ENCODE results near the gene RAE1. TPM values are rescaled to one million over a fixed set of nuclear protein-coding genes. Genes with fewer than 3 reads are reported as not detected.
"Not testable (repeated sequence)": the region's sequence is repeated elsewhere in the genome, so short reads cannot be mapped to it uniquely, and the experiment has no call there.

Gene RAE1
- total RNA-seq, 3 donors from 2014 or later: 13.8 to 26.9 (median 17.4) TPM

GRCh38 chr20:57415771-57416170 lies 64.7 kb downstream of the RAE1 start:
- no peak overlapping the region for H3K27ac ChIP-seq
- peaks cover 0 to 5% of the 10 kb centered on the region in 2 donors for H3K27me3 ChIP-seq

DNA sequence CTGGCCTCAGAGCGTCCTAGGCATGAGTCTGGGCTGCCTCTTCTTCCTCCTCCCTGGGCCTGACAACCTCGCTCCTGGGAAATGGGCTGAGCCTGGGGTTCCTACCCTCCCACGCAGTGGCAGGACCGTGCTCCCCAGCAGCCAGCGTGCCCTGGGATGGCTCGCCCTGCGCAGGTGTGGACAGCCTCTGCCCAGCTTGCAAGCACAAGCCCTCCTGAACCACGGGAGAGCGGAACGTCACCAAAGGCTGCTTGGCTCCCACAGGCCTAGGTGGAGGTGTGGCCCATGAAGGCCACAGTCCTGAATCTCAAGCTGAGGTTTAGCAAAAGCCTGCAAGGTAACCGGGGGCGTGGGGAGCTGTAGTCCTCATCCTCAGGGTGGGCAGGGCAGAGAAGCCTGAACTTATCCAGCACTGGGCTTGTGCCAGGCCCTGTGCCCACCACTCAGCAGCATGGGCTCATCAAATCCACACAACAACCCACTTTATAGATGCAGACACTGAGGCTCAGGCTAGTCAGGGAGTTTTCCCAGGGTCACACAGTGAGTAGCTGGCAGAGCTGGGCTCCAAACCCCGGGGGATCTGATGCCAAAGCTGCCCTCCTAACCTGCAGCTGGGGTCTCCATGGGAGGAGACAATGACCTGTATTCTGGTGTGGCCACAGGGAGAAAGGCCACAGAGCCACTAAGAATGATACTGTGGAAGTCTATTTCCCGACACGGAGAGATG lies 65.4 kb downstream of the RAE1 start:
- no peak overlapping the region for H3K27ac ChIP-seq
- intact Hi-C loops (cut with DNase I; ENCODE audit: low total_unique reads): no loop called here
- DNase-seq (ENCODE audit: low spot score in 2 of 2): no peak
- H3K27me3 ChIP-seq: peaks cover 0 to 5% of the 10 kb centered on the region in 2 donors
- TF ChIP-seq POLR2A (IDR thresholded peaks at IDR 0.05): no peak
- TF ChIP-seq POLR2AphosphoS5 (IDR thresholded peaks at IDR 0.05): no peak
- TF ChIP-seq CTCF (IDR thresholded peaks at IDR 0.05): no peak
- no peaks in the 10 kb centered on the region for H3K9me3 ChIP-seq
- no peak overlapping the region for H3K4me3 ChIP-seq
- H3K36me3 ChIP-seq: no peaks in the 10 kb centered on the region
- no peaks in the 10 kb centered on the region for H3K4me1 ChIP-seq

More at GRCh38 chr20:57415771-57416170, 64.7 kb downstream of the RAE1 start:
- no peaks in the 10 kb centered on the region for H3K36me3 ChIP-seq
- H3K9me3 ChIP-seq: no peaks in the 10 kb centered on the region
- intact Hi-C loops (cut with DNase I; ENCODE audit: low total_unique reads): no loop called here
- no peak for DNase-seq (ENCODE audit: low spot score in 2 of 2)
- no peaks in the 10 kb centered on the region for H3K4me1 ChIP-seq
- TF ChIP-seq CTCF (IDR thresholded peaks at IDR 0.05) (no peak), POLR2A (IDR thresholded peaks at IDR 0.05) (no peak), POLR2AphosphoS5 (IDR thresholded peaks at IDR 0.05) (no peak)
- H3K4me3 ChIP-seq: no peak overlapping the region

DNA sequence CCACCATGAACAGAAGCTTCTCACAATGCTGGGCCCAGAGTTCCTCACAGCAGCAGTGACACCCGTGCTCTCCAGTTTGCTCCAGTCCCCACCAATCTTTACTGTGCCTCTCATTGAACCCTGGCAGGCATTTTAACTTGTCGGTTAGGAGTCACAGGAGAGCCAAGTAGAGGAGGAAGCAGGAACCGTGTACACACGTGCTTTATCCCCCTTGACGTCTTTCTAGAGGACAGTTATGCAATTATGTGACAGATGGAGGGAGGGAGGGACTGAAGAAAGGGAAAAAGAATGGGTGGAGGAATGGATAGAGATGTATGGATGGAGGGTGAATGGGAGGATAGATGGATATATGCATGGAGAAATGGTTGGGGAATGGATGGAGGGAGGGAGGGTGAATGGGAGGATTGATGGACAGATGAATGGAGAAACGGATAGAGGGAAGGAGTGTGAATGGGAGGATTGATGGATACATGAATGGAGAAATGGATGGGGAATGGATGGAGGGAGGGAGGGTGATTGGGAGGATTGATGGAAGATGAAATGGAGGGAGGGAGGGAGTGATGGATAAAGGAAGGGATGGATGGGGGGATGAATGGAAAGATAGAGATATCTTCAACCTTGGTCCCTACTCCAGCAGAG lies 66.1 kb downstream of the RAE1 start:
- Histone ChIP-seq H3K36me3 (no peaks in the 10 kb centered on the region), H3K27me3 (peaks cover 0 to 5% of the 10 kb centered on the region in 2 donors), H3K4me3 (no peak overlapping the region), H3K4me1 (no peaks in the 10 kb centered on the region), H3K27ac (no peak overlapping the region), H3K9me3 (no peaks in the 10 kb centered on the region)
- TF ChIP-seq CTCF (IDR thresholded peaks at IDR 0.05) (no peak), POLR2AphosphoS5 (IDR thresholded peaks at IDR 0.05) (no peak), POLR2A (IDR thresholded peaks at IDR 0.05) (no peak)
- intact Hi-C loops (cut with DNase I; ENCODE audit: low total_unique reads): no loop called here
- DNase-seq (ENCODE audit: low spot score in 2 of 2): no peak

- TF ChIP-seq CTCF (IDR thresholded peaks at IDR 0.05): no peak
- no peak for TF ChIP-seq POLR2AphosphoS5 (IDR thresholded peaks at IDR 0.05)
- no peak for TF ChIP-seq POLR2A (IDR thresholded peaks at IDR 0.05)
Observed at GRCh38 chr20:57417830-57418780, 67.0 kb downstream of the RAE1 start.

GRCh38 chr20:57419479-57419878 lies 68.4 kb downstream of the RAE1 start:
- H3K9me3 ChIP-seq; H3K4me3 ChIP-seq; DNase-seq (ENCODE audit: low spot score in 2 of 2); H3K4me1 ChIP-seq; H3K27me3 ChIP-seq; intact Hi-C loops (cut with DNase I; ENCODE audit: low total_unique reads); H3K27ac ChIP-seq; H3K36me3 ChIP-seq: not testable (repeated sequence)

More at GRCh38 chr20:57417830-57418780, 67.0 kb downstream of the RAE1 start:
- Histone ChIP-seq H3K27ac (no peak overlapping the region), H3K4me3 (no peak overlapping the region), H3K27me3 (peaks cover 0 to 5% of the 10 kb centered on the region in 2 donors), H3K4me1 (no peaks in the 10 kb centered on the region), H3K36me3 (no peaks in the 10 kb centered on the region), H3K9me3 (no peaks in the 10 kb centered on the region)
- intact Hi-C loops (cut with DNase I; ENCODE audit: low total_unique reads): no loop called here
- no peak for DNase-seq (ENCODE audit: low spot score in 2 of 2)

All from breast epithelium (tissue), 4 donors.